NCI-H748 treated with DMSO at 0.1 percent for 48 hours (cell line): ENCODE measurements around the gene MSH4.
A peak's percentile ranks its signal among the peaks of the same experiment; 100 is the strongest.
"Not testable (repeated sequence)": the region's sequence is repeated elsewhere in the genome, so short reads cannot be mapped to it uniquely, and the experiment has no call there.

ENCODE experiments used
- DNase-seq: peaks from one replicate; lab custom pipeline; 2025; lab: John Stamatoyannopoulos, UW

MSH4 gene

DNA sequence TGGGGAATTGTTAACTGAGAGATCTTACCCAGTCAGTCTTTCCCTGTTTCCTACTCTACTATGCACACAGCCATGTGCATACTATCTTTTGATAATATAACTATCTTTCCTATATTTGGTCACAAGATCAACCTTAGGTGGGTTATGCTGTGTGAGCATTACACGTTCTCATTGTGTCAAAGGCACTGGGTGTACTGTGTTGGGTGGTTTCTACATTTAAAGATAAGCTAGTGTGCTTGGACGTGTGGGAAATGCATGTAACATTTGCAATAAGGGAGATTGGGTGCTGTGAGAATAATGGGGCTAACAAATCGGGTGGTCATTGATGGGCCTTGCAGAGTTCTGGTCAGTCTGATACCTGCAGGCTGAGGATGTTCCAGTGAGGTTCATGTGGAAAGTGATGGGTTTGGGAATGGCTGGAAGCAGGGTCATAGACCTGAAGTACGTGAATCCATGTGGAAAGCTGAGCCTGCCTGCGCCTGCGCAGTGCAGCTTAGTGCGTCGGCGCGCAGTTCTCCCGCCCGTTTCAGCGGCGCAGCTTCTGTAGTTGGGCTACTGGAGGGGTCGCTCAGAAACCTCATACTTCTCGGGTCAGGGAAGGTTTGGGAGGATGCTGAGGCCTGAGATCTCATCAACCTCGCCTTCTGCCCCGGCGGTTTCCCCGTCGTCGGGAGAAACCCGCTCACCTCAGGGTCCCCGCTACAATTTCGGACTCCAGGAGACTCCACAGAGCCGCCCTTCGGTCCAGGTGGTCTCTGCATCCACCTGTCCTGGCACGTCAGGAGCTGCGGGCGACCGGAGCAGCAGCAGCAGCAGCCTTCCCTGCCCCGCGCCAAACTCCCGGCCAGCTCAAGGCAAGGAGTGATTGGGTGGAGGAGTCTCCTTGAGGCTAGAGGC is at the start of gene MSH4:
TSS of gene MSH4 (plus strand) at position 507 of the 897 bp plus-strand sequence. CDS start at position 611, 104 bp downstream.
- no peak for DNase-seq

DNA sequence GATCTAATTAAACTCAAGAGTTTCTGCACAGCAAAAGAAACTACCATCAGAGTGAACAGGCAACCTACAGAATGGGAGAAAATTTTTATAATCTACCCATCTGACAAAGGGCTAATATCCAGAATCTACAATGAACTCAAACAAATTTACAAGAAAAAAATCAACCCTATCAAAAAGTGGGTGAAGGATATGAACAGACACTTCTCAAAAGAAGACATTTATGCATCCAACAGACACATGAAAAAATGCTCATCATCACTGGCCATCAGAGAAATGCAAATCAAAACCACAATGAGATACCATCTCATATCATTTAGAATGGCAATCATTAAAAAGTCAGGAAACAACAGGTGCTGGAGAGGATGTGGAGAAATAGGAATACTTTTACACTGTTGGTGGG is 39.5 kb upstream of the MSH4 start:
- DNase-seq, result not testable (repeated sequence)

DNA sequence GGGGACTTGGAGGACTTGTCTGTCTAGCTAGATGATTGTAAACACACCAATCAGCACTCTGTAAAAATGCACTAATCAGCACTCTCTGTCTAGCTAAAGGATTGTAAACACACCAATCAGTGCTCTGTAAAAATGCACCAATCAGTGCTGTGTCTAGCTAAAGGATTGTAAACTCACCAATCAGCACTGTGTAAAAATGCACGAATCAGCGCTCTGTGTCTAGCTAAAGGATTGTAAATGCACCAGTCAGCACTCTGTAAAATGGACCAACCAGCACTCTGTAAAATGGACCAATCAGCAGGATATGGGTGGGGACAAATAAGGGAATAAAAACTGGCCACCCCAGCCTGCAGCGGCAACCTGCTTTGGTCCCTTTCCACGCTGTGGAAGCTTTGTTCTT is 38.1 kb upstream of the MSH4 start:
- not testable (repeated sequence) for DNase-seq

DNA sequence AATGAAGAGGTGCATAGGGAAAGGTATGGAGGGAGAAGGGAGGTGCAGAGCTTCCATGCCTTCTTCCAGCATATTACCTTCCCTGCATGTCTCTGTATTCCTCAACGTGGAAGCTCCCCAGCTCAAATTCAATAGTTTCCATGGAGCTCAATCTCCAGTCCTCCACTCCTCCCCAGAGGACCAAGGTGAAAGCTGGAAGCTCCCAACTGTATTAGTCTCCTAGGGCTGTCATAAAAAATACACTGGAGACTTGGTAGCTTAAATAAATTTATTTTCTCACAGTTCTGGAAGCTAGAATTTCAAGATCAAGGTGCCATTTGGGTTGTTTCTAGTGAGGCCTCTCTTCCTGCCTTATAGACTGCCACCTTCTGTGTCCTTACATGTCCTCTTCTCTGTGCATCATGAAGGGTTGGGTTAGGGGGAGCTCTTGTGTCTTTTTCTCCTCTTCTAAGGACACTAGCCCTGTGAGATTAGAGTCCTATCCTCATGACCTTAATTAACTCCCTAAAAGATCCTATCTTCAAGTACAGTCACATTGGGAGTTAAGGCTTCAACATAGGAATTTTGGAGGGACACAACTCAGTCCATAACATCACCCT is 32.5 kb upstream of the MSH4 start:
- no peak for DNase-seq

- DNase-seq, result no peak
Observed at GRCh38 chr1:75765697-75766355, 30.9 kb upstream of the MSH4 start.

- DNase-seq, result no peak
Observed at GRCh38 chr1:75768016-75768415, 28.7 kb upstream of the MSH4 start.

GRCh38 chr1:75770761-75771160 is 25.9 kb upstream of the MSH4 start:
- no peak for DNase-seq

GRCh38 chr1:75771978-75772377 is 24.7 kb upstream of the MSH4 start:
- no peak for DNase-seq

GRCh38 chr1:75777812-75778211 is 18.9 kb upstream of the MSH4 start:
- DNase-seq, result not testable (repeated sequence)

- not testable (repeated sequence) for DNase-seq
Observed at GRCh38 chr1:75778694-75779093, 18.0 kb upstream of the MSH4 start.

- not testable (repeated sequence) for DNase-seq
Observed at GRCh38 chr1:75780183-75780582, 16.5 kb upstream of the MSH4 start.

DNA sequence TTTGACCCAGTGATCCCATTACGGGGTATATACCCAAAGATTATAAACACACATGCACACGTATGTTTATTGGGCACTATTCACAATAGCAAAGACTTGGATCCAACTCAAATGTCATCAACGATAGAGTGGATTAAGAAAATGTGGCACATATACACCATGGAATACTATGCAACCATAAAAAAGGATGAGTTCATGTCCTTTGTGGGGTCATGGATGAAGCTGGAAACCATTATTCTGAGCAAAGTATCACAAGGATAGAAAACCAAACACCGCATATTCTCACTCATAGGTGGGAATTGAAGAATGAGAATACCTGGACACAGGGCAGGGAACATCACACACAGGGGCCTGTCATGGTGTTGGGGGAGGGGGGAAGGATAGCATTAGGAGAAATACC is 12.8 kb upstream of the MSH4 start:
- not testable (repeated sequence) for DNase-seq

- DNase-seq, result no peak
Observed at GRCh38 chr1:75785320-75785982, 11.2 kb upstream of the MSH4 start.

GRCh38 chr1:75785983-75786853 is 10.5 kb upstream of the MSH4 start, which contains the start of gene RABGGTB:
TSS of gene RABGGTB (plus strand) at chr1:75786256. CDS start at chr1:75786272, 16 bp downstream.
- DNase-seq, result peak; percentile 93

- DNase-seq, result no peak
Observed at GRCh38 chr1:75786901-75787493, 9.7 kb upstream of the MSH4 start.

DNA sequence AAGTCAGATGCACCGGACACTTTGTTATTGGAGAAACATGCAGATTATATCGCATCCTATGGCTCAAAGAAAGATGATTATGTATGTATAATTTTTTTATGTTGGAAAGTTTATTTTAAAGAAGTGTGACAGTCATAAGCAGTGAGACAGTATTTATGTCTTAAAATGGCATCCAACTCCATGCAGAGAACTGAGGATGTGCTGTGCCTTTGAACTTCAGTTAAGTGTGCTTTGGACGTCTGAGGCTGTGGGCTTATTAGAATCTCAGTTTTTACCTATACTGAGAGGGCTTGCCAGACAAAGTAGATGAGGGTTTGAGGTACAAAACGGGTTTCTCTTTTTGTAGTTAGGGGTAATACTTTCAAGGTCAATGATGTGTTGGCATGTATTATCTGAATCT is 9.2 kb upstream of the MSH4 start:
- DNase-seq, result no peak

- no peak for DNase-seq
Observed at GRCh38 chr1:75789988-75790387, 6.7 kb upstream of the MSH4 start.

- no peak for DNase-seq
Observed at GRCh38 chr1:75791022-75791421, 5.7 kb upstream of the MSH4 start.

DNA sequence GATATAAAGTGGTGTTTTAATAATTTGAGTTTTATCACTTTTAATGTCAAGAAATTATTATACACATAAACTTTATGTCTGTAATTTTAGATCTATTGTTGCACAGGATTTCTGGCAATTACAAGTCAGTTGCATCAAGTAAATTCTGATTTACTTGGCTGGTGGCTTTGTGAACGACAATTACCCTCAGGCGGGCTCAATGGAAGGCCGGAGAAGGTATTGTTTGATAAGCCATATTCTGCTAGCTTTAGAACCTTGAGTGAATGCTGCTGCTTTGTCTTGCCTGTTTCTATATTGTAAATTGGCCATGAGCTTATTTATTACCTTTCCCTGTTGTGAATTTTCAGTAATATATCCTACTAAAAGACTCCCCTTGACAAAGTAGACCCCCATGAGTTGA is 4.6 kb upstream of the MSH4 start:
- no peak for DNase-seq

GRCh38 chr1:75794382-75794781 is 2.3 kb upstream of the MSH4 start:
- no peak for DNase-seq

- no peak for DNase-seq
Observed at GRCh38 chr1:75795703-75796193, 934 bp upstream of the MSH4 start.
